Measurements from ENCODE around the gene IL31.

IL31 gene

DNA sequence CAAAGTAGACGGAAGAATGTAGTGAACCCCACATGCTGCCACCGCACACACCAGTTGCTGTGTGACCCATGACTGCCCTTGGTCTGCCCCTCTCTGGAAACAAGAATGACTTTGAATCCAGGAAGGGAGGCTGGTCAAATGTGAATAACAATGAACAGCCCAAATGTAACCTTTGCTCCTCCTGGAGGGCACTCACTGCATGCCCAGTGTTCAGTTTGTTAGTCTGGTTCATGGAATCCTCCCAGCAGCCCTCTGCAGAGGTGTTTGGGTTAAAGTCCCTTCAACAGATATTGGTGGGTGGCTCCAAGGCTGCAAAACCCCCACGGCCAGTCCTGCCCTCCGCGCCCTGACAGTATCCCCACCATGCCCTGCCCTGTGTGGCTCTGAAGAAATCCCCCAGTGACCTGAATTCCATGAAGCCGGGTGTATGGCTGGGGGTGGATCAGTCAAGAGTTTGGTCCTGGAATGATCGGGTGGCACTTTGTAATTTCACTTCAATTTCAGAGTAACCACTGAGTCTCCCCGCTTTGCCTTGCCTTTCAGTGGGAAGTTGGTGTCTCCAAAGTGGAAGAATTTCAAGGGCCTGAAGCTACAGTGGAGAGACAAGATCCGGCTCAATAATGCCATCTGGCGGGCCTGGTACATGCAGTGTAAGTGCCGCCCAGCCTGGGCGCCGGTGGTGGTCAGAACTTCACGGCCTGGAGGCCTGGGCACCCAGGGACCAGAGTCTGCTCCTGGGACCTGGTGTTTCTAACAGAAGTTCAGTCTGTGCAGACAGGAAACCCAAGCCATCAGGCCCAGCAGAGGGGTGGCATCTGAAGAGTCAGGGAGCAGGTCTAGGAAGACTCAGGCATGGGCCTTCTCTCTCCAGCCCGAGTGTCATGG is 47.1 kb downstream of the IL31 start:
- Histone ChIP-seq H3K36me3 (no peaks in the 10 kb centered on the region), H3K27me3 (ENCODE audit: insufficient read depth, low read depth, severe bottlenecking) (no peaks in the 10 kb centered on the region), H3K4me3 (ENCODE audit: low read depth, low read length) (no peak overlapping the region), H3K27ac (no peak overlapping the region), H3K9me3 (ENCODE audit: severe bottlenecking) (no peaks in the 10 kb centered on the region)
- DNase-seq = no peak
- TF ChIP-seq, protein P1, sequence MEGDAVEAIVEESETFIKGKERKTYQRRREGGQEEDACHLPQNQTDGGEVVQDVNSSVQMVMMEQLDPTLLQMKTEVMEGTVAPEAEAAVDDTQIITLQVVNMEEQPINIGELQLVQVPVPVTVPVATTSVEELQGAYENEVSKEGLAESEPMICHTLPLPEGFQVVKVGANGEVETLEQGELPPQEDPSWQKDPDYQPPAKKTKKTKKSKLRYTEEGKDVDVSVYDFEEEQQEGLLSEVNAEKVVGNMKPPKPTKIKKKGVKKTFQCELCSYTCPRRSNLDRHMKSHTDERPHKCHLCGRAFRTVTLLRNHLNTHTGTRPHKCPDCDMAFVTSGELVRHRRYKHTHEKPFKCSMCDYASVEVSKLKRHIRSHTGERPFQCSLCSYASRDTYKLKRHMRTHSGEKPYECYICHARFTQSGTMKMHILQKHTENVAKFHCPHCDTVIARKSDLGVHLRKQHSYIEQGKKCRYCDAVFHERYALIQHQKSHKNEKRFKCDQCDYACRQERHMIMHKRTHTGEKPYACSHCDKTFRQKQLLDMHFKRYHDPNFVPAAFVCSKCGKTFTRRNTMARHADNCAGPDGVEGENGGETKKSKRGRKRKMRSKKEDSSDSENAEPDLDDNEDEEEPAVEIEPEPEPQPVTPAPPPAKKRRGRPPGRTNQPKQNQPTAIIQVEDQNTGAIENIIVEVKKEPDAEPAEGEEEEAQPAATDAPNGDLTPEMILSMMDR (IDR thresholded peaks at IDR 0.05; ENCODE audit: low read depth, low read length) = no peak

DNA sequence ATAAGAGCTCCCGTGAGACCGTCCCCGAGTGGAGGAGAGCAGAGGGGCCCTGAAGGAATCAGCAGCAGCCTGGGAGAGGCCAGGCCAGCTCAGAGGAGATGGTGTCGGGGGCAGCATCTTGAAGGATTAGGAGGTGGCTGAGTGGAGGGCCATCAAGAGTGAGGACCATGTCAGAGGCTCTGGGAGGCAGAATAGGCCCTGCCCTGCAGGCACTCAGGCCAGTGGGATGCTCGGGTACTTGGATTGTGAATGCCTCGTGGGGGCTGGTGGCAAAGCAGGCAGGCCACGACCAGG is 47.7 kb downstream of the IL31 start:
- H3K27ac ChIP-seq = no peak overlapping the region
- TF ChIP-seq, protein P1 (IDR thresholded peaks at IDR 0.05; ENCODE audit: low read depth, low read length) = no peak
- DNase-seq = no peak
- H3K9me3 ChIP-seq (ENCODE audit: severe bottlenecking) = no peaks in the 10 kb centered on the region
- H3K36me3 ChIP-seq = no peaks in the 10 kb centered on the region
- H3K4me3 ChIP-seq (ENCODE audit: low read depth, low read length) = no peak overlapping the region
- no peaks in the 10 kb centered on the region for H3K27me3 ChIP-seq (ENCODE audit: insufficient read depth, low read depth, severe bottlenecking)

DNA sequence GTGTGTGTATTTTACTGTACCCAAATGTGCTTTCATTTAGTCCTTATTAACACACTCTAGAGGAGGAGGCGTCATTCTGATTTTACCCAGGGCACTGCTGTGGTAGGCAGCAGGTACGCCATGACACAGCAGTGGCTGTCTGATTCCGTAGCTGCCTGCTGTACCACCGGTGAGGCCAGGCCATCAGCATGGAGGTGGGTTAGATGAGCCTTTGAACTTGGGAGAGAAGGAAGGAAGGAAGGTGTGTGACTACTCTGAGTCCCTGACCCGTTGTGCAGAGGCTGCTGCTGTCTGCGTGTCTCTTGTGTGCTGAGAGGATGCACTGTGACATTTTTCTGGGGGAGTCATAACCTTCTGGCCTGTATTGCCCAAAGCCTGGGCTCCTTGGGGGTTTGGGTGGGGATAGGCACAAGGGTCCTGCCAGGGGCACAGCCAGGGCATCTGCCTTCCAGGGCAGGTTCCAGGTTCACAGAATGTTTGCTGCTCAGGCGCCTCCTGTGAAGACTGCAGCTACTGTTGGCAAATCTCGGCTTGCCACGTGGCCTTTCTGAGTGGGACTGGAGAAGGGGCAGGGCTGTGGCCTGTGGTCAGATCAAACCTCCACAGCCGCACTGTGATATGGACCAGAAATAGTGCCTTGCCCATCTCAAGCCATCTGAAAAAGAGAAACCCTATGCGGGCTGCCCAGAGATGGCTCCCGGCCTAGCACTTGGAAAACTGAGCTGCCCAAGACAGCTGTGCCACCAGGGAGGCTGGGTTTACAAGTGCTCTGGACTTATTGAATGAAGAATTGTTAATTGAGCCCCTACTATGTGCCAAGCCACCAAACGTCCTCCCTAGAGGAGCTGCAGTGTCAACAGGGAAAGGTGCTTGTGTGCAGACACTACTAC is 48.3 kb downstream of the IL31 start:
- Histone ChIP-seq H3K9me3 (ENCODE audit: severe bottlenecking) (no peaks in the 10 kb centered on the region), H3K27me3 (ENCODE audit: insufficient read depth, low read depth, severe bottlenecking) (no peaks in the 10 kb centered on the region), H3K36me3 (no peaks in the 10 kb centered on the region), H3K27ac (no peak overlapping the region), H3K4me3 (ENCODE audit: low read depth, low read length) (no peak overlapping the region)
- TF ChIP-seq, protein P1 (IDR thresholded peaks at IDR 0.05; ENCODE audit: low read depth, low read length) = no peak
- DNase-seq = no peak

DNA sequence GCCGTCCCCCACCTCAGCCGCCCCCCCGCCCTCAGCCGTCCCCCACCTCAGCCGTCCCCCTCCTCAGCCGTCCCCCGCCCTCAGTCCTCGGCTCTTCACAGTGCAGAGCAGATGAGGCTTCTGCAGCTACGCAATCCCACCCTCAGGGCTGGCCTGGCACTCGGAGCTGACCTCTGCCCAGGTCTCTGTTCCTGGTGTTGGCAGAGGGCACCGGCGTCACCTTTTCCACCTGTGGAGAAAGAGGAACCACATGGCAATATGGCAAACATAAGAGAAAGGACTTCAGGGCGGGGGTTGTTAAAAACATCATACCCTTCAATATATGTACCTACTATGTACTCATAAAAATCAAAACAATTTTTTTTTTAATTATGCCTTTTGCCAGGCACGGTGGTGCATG is 49.7 kb downstream of the IL31 start:
- DNase-seq = no peak
- no peak overlapping the region for H3K4me3 ChIP-seq (ENCODE audit: low read depth, low read length)
- no peaks in the 10 kb centered on the region for H3K36me3 ChIP-seq
- H3K27ac ChIP-seq = no peak overlapping the region
- TF ChIP-seq, protein P1 (IDR thresholded peaks at IDR 0.05; ENCODE audit: low read depth, low read length) = no peak
- H3K27me3 ChIP-seq (ENCODE audit: insufficient read depth, low read depth, severe bottlenecking) = no peaks in the 10 kb centered on the region
- no peaks in the 10 kb centered on the region for H3K9me3 ChIP-seq (ENCODE audit: severe bottlenecking)

DNA sequence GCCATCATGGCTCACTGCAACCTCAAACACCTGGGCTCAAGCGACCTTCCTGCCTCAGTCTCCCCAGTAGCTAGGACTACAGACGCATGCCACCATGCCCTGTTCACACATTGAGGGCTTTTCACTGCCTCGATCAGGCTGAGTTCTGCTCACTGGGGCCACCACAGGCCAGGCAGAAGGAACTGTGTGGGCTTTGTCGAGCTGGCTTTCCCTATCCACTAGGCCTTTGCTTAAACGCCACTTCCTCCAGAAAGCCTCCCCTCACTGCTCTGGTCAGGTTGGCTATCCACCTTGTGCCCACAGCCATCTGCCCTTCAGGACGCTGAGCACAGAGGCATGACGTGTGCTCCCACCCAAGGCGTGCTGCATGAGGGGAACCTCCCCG is 50.3 kb downstream of the IL31 start:
- TF ChIP-seq, protein P1 (IDR thresholded peaks at IDR 0.05; ENCODE audit: low read depth, low read length) = no peak
- Histone ChIP-seq H3K9me3 (ENCODE audit: severe bottlenecking) (no peaks in the 10 kb centered on the region), H3K27me3 (ENCODE audit: insufficient read depth, low read depth, severe bottlenecking) (no peaks in the 10 kb centered on the region), H3K27ac (no peak overlapping the region), H3K4me3 (ENCODE audit: low read depth, low read length) (no peak overlapping the region), H3K36me3 (no peaks in the 10 kb centered on the region)
- DNase-seq = no peak

All from WERI-Rb-1 (cell line).